NCI-H1694 treated with DMSO at 0.1 percent for 48 hours (cell line): ENCODE results near the gene MDGA2.
"Not testable (repeated sequence)": the region's sequence is repeated elsewhere in the genome, so short reads cannot be mapped to it uniquely, and the experiment has no call there.

Source experiments
- DNase-seq: peaks from one replicate; lab custom pipeline; 2025; lab: John Stamatoyannopoulos, UW

Gene MDGA2

GRCh38 chr14:47226877-47227520 is 448.4 kb downstream of the MDGA2 start:
- no peak for DNase-seq

GRCh38 chr14:47223656-47224055 is 451.7 kb downstream of the MDGA2 start:
- no peak for DNase-seq

GRCh38 chr14:47220096-47220495 is 455.3 kb downstream of the MDGA2 start:
- DNase-seq = no peak

GRCh38 chr14:47211263-47211662 is 464.1 kb downstream of the MDGA2 start:
- DNase-seq = no peak

GRCh38 chr14:47210099-47210498 is 465.3 kb downstream of the MDGA2 start:
- no peak for DNase-seq

GRCh38 chr14:47208434-47208833 is 467.0 kb downstream of the MDGA2 start:
- no peak for DNase-seq

- DNase-seq = no peak
These were observed 467.8 kb downstream of the MDGA2 start for GRCh38 chr14:47207617-47208016.

GRCh38 chr14:47200740-47201139 is 474.7 kb downstream of the MDGA2 start:
- DNase-seq = no peak

GRCh38 chr14:47195582-47195981 is 479.8 kb downstream of the MDGA2 start:
- DNase-seq = no peak

- DNase-seq = no peak
These were observed 481.4 kb downstream of the MDGA2 start for GRCh38 chr14:47194055-47194454.

GRCh38 chr14:47192203-47192602 is 483.2 kb downstream of the MDGA2 start:
- not testable (repeated sequence) for DNase-seq

GRCh38 chr14:47191700-47192099 is 483.7 kb downstream of the MDGA2 start:
- no peak for DNase-seq

- no peak for DNase-seq
These were observed 485.4 kb downstream of the MDGA2 start for GRCh38 chr14:47189911-47190484.

- DNase-seq = no peak
These were observed 488.9 kb downstream of the MDGA2 start for GRCh38 chr14:47186486-47186885.

- no peak for DNase-seq
These were observed 495.5 kb downstream of the MDGA2 start for GRCh38 chr14:47179906-47180305.

- not testable (repeated sequence) for DNase-seq
These were observed 503.5 kb downstream of the MDGA2 start for GRCh38 chr14:47171896-47172295.

- DNase-seq = no peak
These were observed 508.0 kb downstream of the MDGA2 start for GRCh38 chr14:47167402-47167801.

- DNase-seq = no peak
These were observed 520.0 kb downstream of the MDGA2 start for GRCh38 chr14:47155395-47155794.

- DNase-seq = no peak
These were observed 521.1 kb downstream of the MDGA2 start for GRCh38 chr14:47154276-47154797.

- DNase-seq = no peak
These were observed 521.7 kb downstream of the MDGA2 start for GRCh38 chr14:47153746-47154145.

- no peak for DNase-seq
These were observed 525.1 kb downstream of the MDGA2 start for GRCh38 chr14:47150267-47150666.

GRCh38 chr14:47149326-47149725 is 526.1 kb downstream of the MDGA2 start:
- DNase-seq = no peak

- DNase-seq = no peak
These were observed 526.7 kb downstream of the MDGA2 start for GRCh38 chr14:47148686-47149085.

- no peak for DNase-seq
These were observed 554.8 kb downstream of the MDGA2 start for GRCh38 chr14:47120645-47121044.
